ENCODE results near the gene TMEM192.
"Not testable (repeated sequence)": the region's sequence is repeated elsewhere in the genome, so short reads cannot be mapped to it uniquely, and the experiment has no call there.

Gene TMEM192

GRCh38 chr4:165112368-165113121 lies at the start of gene TMEM192:
TSS of gene TMEM192 (minus strand) at chr4:165112860. CDS start at chr4:165112773, 87 bp downstream.
- DNase-seq = peak; percentile 90

GRCh38 chr4:165158762-165159161 lies 46.1 kb upstream of the TMEM192 start:
- no peak for DNase-seq

- DNase-seq = no peak
Observed at GRCh38 chr4:165156906-165157305, 44.2 kb upstream of the TMEM192 start.

- DNase-seq = no peak
Observed at GRCh38 chr4:165154482-165154881, 41.8 kb upstream of the TMEM192 start.

- no peak for DNase-seq
Observed at GRCh38 chr4:165152527-165152926, 39.9 kb upstream of the TMEM192 start.

- no peak for DNase-seq
Observed at GRCh38 chr4:165151734-165152133, 39.1 kb upstream of the TMEM192 start.

GRCh38 chr4:165150545-165150944 lies 37.9 kb upstream of the TMEM192 start:
- no peak for DNase-seq

GRCh38 chr4:165138843-165139242 lies 26.2 kb upstream of the TMEM192 start:
- DNase-seq = no peak

GRCh38 chr4:165137205-165137604 lies 24.5 kb upstream of the TMEM192 start:
- DNase-seq = no peak

GRCh38 chr4:165136529-165136928 lies 23.9 kb upstream of the TMEM192 start:
- DNase-seq = no peak

GRCh38 chr4:165133150-165133549 lies 20.5 kb upstream of the TMEM192 start:
- DNase-seq = no peak

- DNase-seq = peak; percentile 50
Observed at GRCh38 chr4:165131247-165131832, 18.7 kb upstream of the TMEM192 start.

- DNase-seq = no peak
Observed at GRCh38 chr4:165129924-165130323, 17.3 kb upstream of the TMEM192 start.

- DNase-seq = not testable (repeated sequence)
Observed at GRCh38 chr4:165125869-165126499, 13.3 kb upstream of the TMEM192 start.

GRCh38 chr4:165124488-165124887 lies 11.8 kb upstream of the TMEM192 start:
- no peak for DNase-seq

- no peak for DNase-seq
Observed at GRCh38 chr4:165118256-165118909, 5.7 kb upstream of the TMEM192 start.

- no peak for DNase-seq
Observed at GRCh38 chr4:165115301-165115700, 2.6 kb upstream of the TMEM192 start.

GRCh38 chr4:165111906-165112367 lies 723 bp downstream of the TMEM192 start:
- DNase-seq = no peak

GRCh38 chr4:165106518-165106917 lies 6.1 kb downstream of the TMEM192 start:
- DNase-seq = no peak

GRCh38 chr4:165101641-165102040 lies 11.0 kb downstream of the TMEM192 start:
- DNase-seq = no peak

- no peak for DNase-seq
Observed at GRCh38 chr4:165096776-165097175, 15.9 kb downstream of the TMEM192 start.

- no peak for DNase-seq
Observed at GRCh38 chr4:165095291-165095690, 17.4 kb downstream of the TMEM192 start.

GRCh38 chr4:165094873-165095272 lies 17.8 kb downstream of the TMEM192 start:
- no peak for DNase-seq

Measured in stimulated activated naive CD4-positive, alpha-beta T cell treated with Interleukin-2 at 50 U/mL for 16 hours (primary cell).